ENCODE measurements around the gene LYVE1. TPM values are rescaled to one million over a fixed set of nuclear protein-coding genes. Genes with fewer than 3 reads are reported as not detected.

Gene LYVE1
- total RNA-seq, 1 donor from 2014 or later: 0.27 TPM

- Mint-ChIP-seq H3K9me3 (ENCODE audit: unreplicated experiment) (peaks cover 2% of the 10 kb centered on the region), H3K4me3 (ENCODE audit: unreplicated experiment) (no peak overlapping the region)
Observed at GRCh38 chr11:10611979-10612862, 43.8 kb upstream of the LYVE1 start.

DNA sequence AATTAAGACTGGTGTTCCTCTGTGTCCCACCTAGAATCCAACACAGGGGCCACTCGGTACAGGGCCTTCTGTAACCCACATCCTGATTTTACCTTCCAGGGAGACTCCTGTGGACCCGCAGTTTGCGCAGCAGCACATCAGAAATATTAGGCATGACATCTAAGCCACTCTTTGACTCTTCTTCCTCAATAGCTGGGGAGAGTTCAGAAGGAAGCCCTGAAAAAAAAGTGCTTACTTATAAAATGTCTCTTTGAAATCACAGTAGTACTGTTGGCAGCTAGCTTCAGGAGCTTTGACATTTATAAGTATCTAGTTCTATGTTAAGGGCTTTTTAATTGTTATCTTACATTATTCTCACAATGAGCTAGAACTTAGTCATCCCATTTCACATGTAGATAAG, 41.2 kb upstream of the LYVE1 start:
- Histone ChIP-seq H3K9me3 (ENCODE audit: insufficient read depth, low read depth, low read length) (no peaks in the 10 kb centered on the region), H3K27me3 (ENCODE audit: insufficient read depth, low read length) (no peaks in the 10 kb centered on the region), H4K20me1 (ENCODE audit: insufficient read depth, low read length) (no peaks in the 10 kb centered on the region), H3K9ac (ENCODE audit: low read length) (no peak overlapping the region), H3K4me2 (ENCODE audit: low read length) (no peak overlapping the region), H3K36me3 (ENCODE audit: insufficient read depth, low read length) (no peaks in the 10 kb centered on the region), H3K27ac (ENCODE audit: low read depth, low read length) (no peak overlapping the region), H3K4me1 (ENCODE audit: insufficient read depth, low read length) (peaks cover 14% of the 10 kb centered on the region), H3K4me3 (ENCODE audit: insufficient read depth, low read depth, low read length) (no peak overlapping the region), H3K79me2 (ENCODE audit: insufficient read depth, low read length) (no peaks in the 10 kb centered on the region), H2AFZ (ENCODE audit: low read depth, low read length) (no peak overlapping the region)
- Mint-ChIP-seq H3K27me3 (ENCODE audit: low read depth, unreplicated experiment) (no peaks in the 10 kb centered on the region), H3K4me1 (ENCODE audit: low read depth, unreplicated experiment) (peaks cover 17% of the 10 kb centered on the region), H3K4me3 (ENCODE audit: unreplicated experiment) (no peak overlapping the region), H3K36me3 (ENCODE audit: low read depth, unreplicated experiment) (peaks cover 7% of the 10 kb centered on the region), H3K9me3 (ENCODE audit: unreplicated experiment) (peaks cover 2% of the 10 kb centered on the region), H3K27ac (ENCODE audit: unreplicated experiment) (no peak overlapping the region)
- TF ChIP-seq, protein P1, sequence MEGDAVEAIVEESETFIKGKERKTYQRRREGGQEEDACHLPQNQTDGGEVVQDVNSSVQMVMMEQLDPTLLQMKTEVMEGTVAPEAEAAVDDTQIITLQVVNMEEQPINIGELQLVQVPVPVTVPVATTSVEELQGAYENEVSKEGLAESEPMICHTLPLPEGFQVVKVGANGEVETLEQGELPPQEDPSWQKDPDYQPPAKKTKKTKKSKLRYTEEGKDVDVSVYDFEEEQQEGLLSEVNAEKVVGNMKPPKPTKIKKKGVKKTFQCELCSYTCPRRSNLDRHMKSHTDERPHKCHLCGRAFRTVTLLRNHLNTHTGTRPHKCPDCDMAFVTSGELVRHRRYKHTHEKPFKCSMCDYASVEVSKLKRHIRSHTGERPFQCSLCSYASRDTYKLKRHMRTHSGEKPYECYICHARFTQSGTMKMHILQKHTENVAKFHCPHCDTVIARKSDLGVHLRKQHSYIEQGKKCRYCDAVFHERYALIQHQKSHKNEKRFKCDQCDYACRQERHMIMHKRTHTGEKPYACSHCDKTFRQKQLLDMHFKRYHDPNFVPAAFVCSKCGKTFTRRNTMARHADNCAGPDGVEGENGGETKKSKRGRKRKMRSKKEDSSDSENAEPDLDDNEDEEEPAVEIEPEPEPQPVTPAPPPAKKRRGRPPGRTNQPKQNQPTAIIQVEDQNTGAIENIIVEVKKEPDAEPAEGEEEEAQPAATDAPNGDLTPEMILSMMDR (IDR thresholded peaks at IDR 0.05; ENCODE audit: insufficient read depth, low read depth, low read length): no peak
- DNase-seq (ENCODE audit: low read depth) (no peak), FAIRE-seq (no peak)

More at GRCh38 chr11:10611979-10612862, 43.8 kb upstream of the LYVE1 start:
- Histone ChIP-seq H4K20me1 (ENCODE audit: insufficient read depth, low read length) (no peaks in the 10 kb centered on the region), H3K27me3 (ENCODE audit: insufficient read depth, low read length) (no peaks in the 10 kb centered on the region), H3K9me3 (ENCODE audit: insufficient read depth, low read depth, low read length) (no peaks in the 10 kb centered on the region), H3K4me3 (ENCODE audit: insufficient read depth, low read depth, low read length) (no peak overlapping the region), H3K9ac (ENCODE audit: low read length) (no peak overlapping the region), H2AFZ (ENCODE audit: low read depth, low read length) (no peak overlapping the region), H3K36me3 (ENCODE audit: insufficient read depth, low read length) (no peaks in the 10 kb centered on the region), H3K4me2 (ENCODE audit: low read length) (no peak overlapping the region), H3K79me2 (ENCODE audit: insufficient read depth, low read length) (no peaks in the 10 kb centered on the region), H3K27ac (ENCODE audit: low read depth, low read length) (no peak overlapping the region), H3K4me1 (ENCODE audit: insufficient read depth, low read length) (no peaks in the 10 kb centered on the region)
- FAIRE-seq: no peak
- DNase-seq (ENCODE audit: low read depth): no peak
- Mint-ChIP-seq H3K27ac (ENCODE audit: unreplicated experiment) (no peak overlapping the region), H3K27me3 (ENCODE audit: low read depth, unreplicated experiment) (no peaks in the 10 kb centered on the region), H3K4me1 (ENCODE audit: low read depth, unreplicated experiment) (no peaks in the 10 kb centered on the region), H3K36me3 (ENCODE audit: low read depth, unreplicated experiment) (peaks cover 7% of the 10 kb centered on the region)
- no peak for TF ChIP-seq EZH2 (IDR thresholded peaks at IDR 0.05; ENCODE audit: insufficient read depth, low read length)
- TF ChIP-seq, protein P1 (IDR thresholded peaks at IDR 0.05; ENCODE audit: insufficient read depth, low read depth, low read length): no peak

GRCh38 chr11:10608584-10608983, 40.1 kb upstream of the LYVE1 start:
- no peaks in the 10 kb centered on the region for H4K20me1 ChIP-seq (ENCODE audit: insufficient read depth, low read length)

More at GRCh38 chr11:10608584-10608983, 40.1 kb upstream of the LYVE1 start:
- H3K4me3 Mint-ChIP-seq (ENCODE audit: unreplicated experiment): no peak overlapping the region
- DNase-seq (ENCODE audit: low read depth) (no peak), FAIRE-seq (no peak)
- Histone ChIP-seq H2AFZ (ENCODE audit: low read depth, low read length) (no peak overlapping the region), H3K4me1 (ENCODE audit: insufficient read depth, low read length) (peaks cover 20% of the 10 kb centered on the region), H3K9ac (ENCODE audit: low read length) (no peak overlapping the region), H3K27ac (ENCODE audit: low read depth, low read length) (no peak overlapping the region), H3K4me3 (ENCODE audit: insufficient read depth, low read depth, low read length) (no peak overlapping the region), H3K79me2 (ENCODE audit: insufficient read depth, low read length) (no peaks in the 10 kb centered on the region), H3K36me3 (ENCODE audit: insufficient read depth, low read length) (no peaks in the 10 kb centered on the region), H3K9me3 (ENCODE audit: insufficient read depth, low read depth, low read length) (no peaks in the 10 kb centered on the region), H3K4me2 (ENCODE audit: low read length) (no peak overlapping the region), H3K27me3 (ENCODE audit: insufficient read depth, low read length) (no peaks in the 10 kb centered on the region)
- peaks cover 11% of the 10 kb centered on the region for H3K36me3 Mint-ChIP-seq (ENCODE audit: low read depth, unreplicated experiment)
- H3K27ac Mint-ChIP-seq (ENCODE audit: unreplicated experiment): no peak overlapping the region
- H3K4me1 Mint-ChIP-seq (ENCODE audit: low read depth, unreplicated experiment): peaks cover 24% of the 10 kb centered on the region
- H3K9me3 Mint-ChIP-seq (ENCODE audit: unreplicated experiment): no peaks in the 10 kb centered on the region
- no peaks in the 10 kb centered on the region for H3K27me3 Mint-ChIP-seq (ENCODE audit: low read depth, unreplicated experiment)
- TF ChIP-seq, protein P1 (IDR thresholded peaks at IDR 0.05; ENCODE audit: insufficient read depth, low read depth, low read length): no peak
- TF ChIP-seq EZH2 (IDR thresholded peaks at IDR 0.05; ENCODE audit: insufficient read depth, low read length): no peak

Measured in astrocyte (in vitro differentiated cells and primary cell).